HG03469 (cell line): ENCODE results near the gene TEX2.
"Not testable (repeated sequence)": the region's sequence is repeated elsewhere in the genome, so short reads cannot be mapped to it uniquely, and the experiment has no call there.

ENCODE experiments used
- ATAC-seq: cut with Tn5 transposase; IDR thresholded peaks from one replicate; pipeline ENCODE4 v1.9.1; 2021; ENCODE audit warnings: mild to moderate bottlenecking, moderate library complexity, moderate number of reproducible peaks; ENCODE audit not compliant: unreplicated experiment

The TEX2 gene

GRCh38 chr17:64185557-64185956 lies 77.5 kb downstream of the TEX2 start:
- ATAC-seq: not testable (repeated sequence)

GRCh38 chr17:64185101-64185500 lies 78.0 kb downstream of the TEX2 start:
- ATAC-seq: no peak

- ATAC-seq: no peak
Observed at GRCh38 chr17:64183815-64184214, 79.2 kb downstream of the TEX2 start.

- no peak for ATAC-seq
Observed at GRCh38 chr17:64182325-64183012, 80.6 kb downstream of the TEX2 start.

- ATAC-seq: no peak
Observed at GRCh38 chr17:64180089-64181073, 82.7 kb downstream of the TEX2 start.

GRCh38 chr17:64179024-64179423 lies 84.0 kb downstream of the TEX2 start:
- not testable (repeated sequence) for ATAC-seq

GRCh38 chr17:64178011-64178825 lies 84.8 kb downstream of the TEX2 start:
- no peak for ATAC-seq

- no peak for ATAC-seq
Observed at GRCh38 chr17:64177311-64178010, 85.6 kb downstream of the TEX2 start.

- no peak for ATAC-seq
Observed at GRCh38 chr17:64176556-64176955, 86.5 kb downstream of the TEX2 start.

GRCh38 chr17:64174686-64175456 lies 88.2 kb downstream of the TEX2 start:
- ATAC-seq: no peak

- no peak for ATAC-seq
Observed at GRCh38 chr17:64173646-64174045, 89.4 kb downstream of the TEX2 start.

GRCh38 chr17:64172510-64172909 lies 90.5 kb downstream of the TEX2 start:
- ATAC-seq: no peak

- no peak for ATAC-seq
Observed at GRCh38 chr17:64171041-64171440, 92.0 kb downstream of the TEX2 start.

- no peak for ATAC-seq
Observed at GRCh38 chr17:64170286-64170685, 92.8 kb downstream of the TEX2 start.

- ATAC-seq: not testable (repeated sequence)
Observed at GRCh38 chr17:64167666-64168065, 95.4 kb downstream of the TEX2 start.

GRCh38 chr17:64166876-64167275 lies 96.2 kb downstream of the TEX2 start:
- no peak for ATAC-seq

GRCh38 chr17:64165347-64165746 lies 97.7 kb downstream of the TEX2 start:
- ATAC-seq: no peak

GRCh38 chr17:64164596-64165285 lies 98.3 kb downstream of the TEX2 start:
- no peak for ATAC-seq

GRCh38 chr17:64163468-64163867 lies 99.6 kb downstream of the TEX2 start:
- ATAC-seq: no peak
